Lower leg skin (tissue), 3 donors: ENCODE results near the gene SMCO3.

Experiments used
- CTCF ChIP-seq, 3 donors: fragments of 450-650 bp; IDR thresholded peaks; one replicate each; pipeline ENCODE4 v1.5.1; 2016; ENCODE audit warnings: antibody characterized with exemption in 3 of 3, mild to moderate bottlenecking in 3 of 3, moderate library complexity in 2 of 3
- POLR2A ChIP-seq, 2 donors: fragments of 450-650 bp; IDR thresholded peaks; one replicate each; pipeline ENCODE4 v1.6.1; 2016 to 2017; ENCODE audit warnings: antibody characterized with exemption in 2 of 2, mild to moderate bottlenecking in 1 of 2, moderate library complexity in 1 of 2

- TF ChIP-seq CTCF (IDR thresholded peaks at IDR 0.05): no peak
- TF ChIP-seq POLR2A (IDR thresholded peaks at IDR 0.05): no peak
These were observed 47.2 kb downstream of the SMCO3 start for GRCh38 chr12:14766649-14767215.
